Sigmoid colon (tissue), 7 donors: ENCODE data around the gene FRAT2. TPM values are rescaled to one million over a fixed set of nuclear protein-coding genes. Genes with fewer than 3 reads are reported as not detected.
"Not testable (repeated sequence)": the region's sequence is repeated elsewhere in the genome, so short reads cannot be mapped to it uniquely, and the experiment has no call there.

ENCODE experiments used
- DNase-seq: peaks from one replicate; pipeline ENCODE4 v3.0.0-alpha.2; 2019
- H3K27ac ChIP-seq, 4 donors: fragments of 200-600 bp; sonication (generic); one replicate each; pipeline ENCODE4 v1.5.1; 2016 to 2019; ENCODE audit warnings: mild to moderate bottlenecking in 1 of 4
- H3K27me3 ChIP-seq, 3 donors: fragments of 200-600 bp; sonication (generic); one replicate each; pipeline ENCODE4 v1.5.1; 2019; ENCODE audit warnings: mild to moderate bottlenecking in 1 of 3
- H3K36me3 ChIP-seq, 4 donors: fragments of 200-600 bp; sonication (generic); one replicate each; pipeline ENCODE4 v1.5.1; 2016 to 2019
- H3K4me1 ChIP-seq, 4 donors: fragments of 200-600 bp; sonication (generic); one replicate each; pipeline ENCODE4 v1.5.1; 2017 to 2019
- H3K4me3 ChIP-seq, 4 donors: fragments of 200-600 bp; sonication (generic); one replicate each; pipeline ENCODE4 v1.5.1; 2017 to 2019; ENCODE audit warnings: mild to moderate bottlenecking in 2 of 4, moderate library complexity in 1 of 4
- H3K9me3 ChIP-seq, 4 donors: fragments of 200-600 bp in 3 of 4; sonication (generic) in 3 of 4; one replicate each; pipeline versions ENCODE4 v1.5.1 to v1.6.1; 2013 to 2019
- CTCF ChIP-seq, 4 experiments: fragments of 450-650 bp in 3 of 4; fragments of 200-600 bp in 1 of 4; IDR thresholded peaks; one replicate each; pipeline ENCODE4 v1.5.1; 2016 to 2019; ENCODE audit warnings: antibody characterized with exemption in 4 of 4, mild to moderate bottlenecking in 3 of 4, moderate library complexity in 2 of 4
- EP300 ChIP-seq, 4 donors: sonication (generic); formaldehyde crosslinking; IDR thresholded peaks; one replicate each; pipeline ENCODE4 v1.6.1; 2017; ENCODE audit warnings: antibody characterized with exemption in 4 of 4
- POLR2A ChIP-seq, 2 donors: fragments of 450-650 bp; IDR thresholded peaks; one replicate each; pipeline ENCODE4 v1.6.1; 2016; ENCODE audit warnings: antibody characterized with exemption in 2 of 2, mild to moderate bottlenecking in 2 of 2, moderate library complexity in 2 of 2
- POLR2AphosphoS5 ChIP-seq, 4 donors: sonication (generic); formaldehyde crosslinking; IDR thresholded peaks; one replicate each; pipeline ENCODE4 v1.6.1; 2017; ENCODE audit warnings: antibody characterized with exemption in 4 of 4
- WGBS, 2 donors: extraction: QIAGEN DNeasy Blood & Tissue Kit; methylation state at CpG; one replicate each; pipeline ENCODE4 v1.1.7; 2013; 5-methylcytosine and 5-hydroxymethylcytosine counted together
- intact Hi-C: fragments of 100-400 bp; cut with DNase I; formaldehyde crosslinking; loops from one replicate; pipeline ENCODE4 v1.15.1; 2023
- polyA plus RNA-seq, 3 donors: library from polyadenylated mRNA; stranded (reverse); fragments of 200-250 nt; gene quantifications; one replicate each; pipeline ENCODE4 v1.2.3, GENCODE V29; 2013
- small RNA-seq, 3 donors: library from RNA; depleted of rRNA; stranded (forward); fragments of <200 nt; gene quantifications; one replicate each; pipeline ENCODE3, GENCODE V24; 2016
- total RNA-seq, 4 donors: library from RNA; depleted of rRNA; stranded (reverse); fragments of >200 nt; gene quantifications; one replicate each; pipeline ENCODE4 v1.1.0, GENCODE V29; 2016
- donor health status: healthy with polysubstance abuse.
- donor health status: Bipolar disorder and iron deficiency.
- donor health status: healthy.

The FRAT2 gene
- total and polyA plus RNA-seq, 7 donors, result 11.9 to 31.0 (median 18.9) TPM

DNA sequence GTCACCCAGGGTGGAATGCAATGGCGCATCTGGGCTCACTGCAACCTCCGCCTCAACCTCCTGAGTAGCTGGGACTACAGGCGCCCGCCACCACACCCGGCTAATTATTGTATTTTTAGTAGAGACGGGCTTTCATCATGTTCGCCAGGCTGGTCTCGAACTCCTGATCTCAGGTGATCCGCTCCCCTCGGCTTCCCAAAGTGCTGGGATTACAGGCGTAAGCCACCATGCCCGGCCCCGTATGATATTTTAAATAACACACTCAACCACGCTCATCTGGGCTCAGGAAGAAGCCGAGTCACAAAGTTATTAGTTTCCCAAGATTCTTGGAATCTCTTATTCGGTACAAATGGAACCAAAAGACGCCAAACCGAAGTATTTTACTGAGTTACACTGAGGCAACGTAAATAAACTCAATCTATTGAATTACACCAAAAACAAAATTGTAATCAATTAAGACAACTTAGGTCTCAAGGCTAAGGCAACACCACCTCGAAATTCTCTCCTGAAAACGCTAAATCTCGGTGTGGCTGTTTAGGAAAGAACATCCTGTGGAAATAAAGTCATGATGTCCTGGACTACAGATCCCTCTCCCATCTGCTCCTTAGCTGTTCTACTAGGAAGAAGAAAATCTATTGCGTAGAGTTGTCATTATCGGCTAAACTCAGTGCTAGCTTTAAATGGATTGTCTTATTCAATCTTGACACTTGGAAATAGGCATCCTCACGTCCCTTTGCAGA, 43.0 kb downstream of the FRAT2 start:
- no peak for DNase-seq
- Histone ChIP-seq H3K36me3 (peaks cover 0 to 8% (median 2%) of the 10 kb centered on the region in 4 donors), H3K4me1 (peaks cover 0 to 14% (median 5%) of the 10 kb centered on the region in 4 donors), H3K4me3 (peak overlapping the region; percentile 61 to 89 (median 80)), H3K9me3 (no peaks in the 10 kb centered on the region), H3K27me3 (no peaks in the 10 kb centered on the region), H3K27ac (peak overlapping the region; percentile 88 to 97 (median 94))
- WGBS, 2 donors, result 17 to 53% methylated on average over 25 of the region's 25 CpGs
- intact Hi-C loops, result loop anchor here (1.0 to 2.0 kb wide), 2 partner anchors 27 to 43 kb away; partner anchors contain the start of genes FRAT1 and FRAT2
- TF ChIP-seq EP300 (IDR thresholded peaks at IDR 0.05) (no peak), POLR2A (IDR thresholded peaks at IDR 0.05) (no peak), POLR2AphosphoS5 (IDR thresholded peaks at IDR 0.05) (no peak), CTCF (IDR thresholded peaks at IDR 0.05) (no peak)

- 87 to 92% methylated on average over 17 of the region's 17 CpGs for WGBS, 2 donors
- Histone ChIP-seq H3K27ac (peak overlapping the region in 2 of 4 donors; percentile 88 to 96), H3K4me1 (peaks cover 0 to 14% (median 5%) of the 10 kb centered on the region in 4 donors)
- H3K36me3 ChIP-seq, H3K27me3 ChIP-seq, intact Hi-C loops, H3K4me3 ChIP-seq, DNase-seq, H3K9me3 ChIP-seq: not testable (repeated sequence)
These were observed 43.8 kb downstream of the FRAT2 start for GRCh38 chr10:97290576-97291356.

DNA sequence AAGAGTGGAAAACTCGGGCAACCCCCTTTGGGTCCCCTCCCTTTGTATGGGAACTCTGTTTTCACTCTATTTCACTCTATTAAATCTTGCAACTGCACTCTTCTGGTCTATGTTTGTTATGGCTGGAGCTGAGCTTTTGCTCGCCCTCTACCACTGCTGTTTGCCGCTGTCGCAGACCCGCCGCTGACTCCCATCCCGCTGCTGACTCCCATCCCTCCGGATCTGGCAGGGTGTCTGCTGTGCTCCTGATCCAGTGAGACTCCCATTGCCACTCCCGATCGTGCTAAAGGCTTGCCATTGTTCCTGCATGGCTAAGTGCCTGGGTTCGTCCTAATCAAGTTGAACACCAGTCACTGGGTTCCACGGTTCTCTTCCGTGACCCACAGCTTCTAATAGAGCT, 44.5 kb downstream of the FRAT2 start:
- H3K4me3 ChIP-seq, H3K27me3 ChIP-seq, H3K36me3 ChIP-seq, H3K9me3 ChIP-seq, DNase-seq, H3K27ac ChIP-seq, intact Hi-C loops: not testable (repeated sequence)
- peaks cover 0 to 14% (median 5%) of the 10 kb centered on the region in 4 donors for H3K4me1 ChIP-seq
- WGBS, 2 donors, result 96 to 97% methylated on average over 13 of the region's 13 CpGs

Small RNAs within 50 kb of the gene (small RNA-seq; reads per million reads assigned to genes)
- gene RF00017, result 0 reads per million in 3 donors

Other genes with a start within 250 kb of the FRAT2 start
- gene SLIT1, start 148.8 kb downstream of the FRAT2 start, total RNA-seq, result 1 to 10 TPM in 1 of 4 donors, under 1 TPM in 3; 0.33 to 1.4 (median 0.70) TPM
- gene SLIT1, start 148.8 kb downstream of the FRAT2 start, polyA plus RNA-seq, result under 1 TPM in 2 of 3 donors, not detected in 1; under 0.01 to 0.48 TPM
- 1 to 10 TPM; 4.2 to 9.1 (median 7.3) TPM for gene ARHGAP19, start 42.1 kb downstream of the FRAT2 start, total RNA-seq
- 1 to 10 TPM; 3.0 to 6.0 (median 4.8) TPM for gene ARHGAP19, start 42.1 kb downstream of the FRAT2 start, polyA plus RNA-seq
- 1 to 10 TPM; 4.1 to 7.1 (median 5.1) TPM for gene FRAT1, start 15.5 kb downstream of the FRAT2 start, total RNA-seq
- 1 to 10 TPM; 2.8 to 5.0 (median 3.0) TPM for gene FRAT1, start 15.5 kb downstream of the FRAT2 start, polyA plus RNA-seq
- 10 to 100 TPM in 2 of 4 donors, 1 to 10 TPM in 2; 5.9 to 17.4 (median 9.8) TPM for gene RRP12, start 66.6 kb upstream of the FRAT2 start, total RNA-seq
- 10 to 100 TPM in 1 of 3 donors, 1 to 10 TPM in 2; 3.2 to 18.8 (median 7.8) TPM for gene RRP12, start 66.6 kb upstream of the FRAT2 start, polyA plus RNA-seq
- 100 to 1,000 TPM; 188 to 306 (median 224) TPM for gene PGAM1, start 91.5 kb upstream of the FRAT2 start, total RNA-seq
- gene PGAM1, start 91.5 kb upstream of the FRAT2 start, polyA plus RNA-seq, result 100 to 1,000 TPM; 195 to 363 (median 303) TPM
- 10 to 100 TPM; 29.1 to 40.0 (median 38.7) TPM for gene EXOSC1, start 111.3 kb upstream of the FRAT2 start, total RNA-seq
- gene EXOSC1, start 111.3 kb upstream of the FRAT2 start, polyA plus RNA-seq, result 10 to 100 TPM; 35.4 to 42.6 (median 36.8) TPM
- 10 to 100 TPM; 15.7 to 36.3 (median 24.0) TPM for gene ZDHHC16, start 111.4 kb upstream of the FRAT2 start, total RNA-seq
- gene ZDHHC16, start 111.4 kb upstream of the FRAT2 start, polyA plus RNA-seq, result 10 to 100 TPM; 16.8 to 35.1 (median 21.5) TPM
- 10 to 100 TPM; 37.9 to 79.8 (median 57.9) TPM for gene MMS19, start 163.7 kb upstream of the FRAT2 start, total RNA-seq
- 10 to 100 TPM; 29.4 to 48.9 (median 34.2) TPM for gene MMS19, start 163.7 kb upstream of the FRAT2 start, polyA plus RNA-seq
- gene UBTD1, start 164.2 kb upstream of the FRAT2 start, total RNA-seq, result 1 to 10 TPM; 4.3 to 7.9 (median 7.4) TPM
- gene UBTD1, start 164.2 kb upstream of the FRAT2 start, polyA plus RNA-seq, result 1 to 10 TPM; 2.3 to 5.9 (median 5.4) TPM
- under 1 TPM in 1 of 4 donors, not detected in 3; 0.49 TPM for gene ANKRD2, start 238.1 kb upstream of the FRAT2 start, total RNA-seq
- 1 to 10 TPM in 1 of 3 donors, under 1 TPM in 1, not detected in 1; 0.31 to 1.2 TPM for gene ANKRD2, start 238.1 kb upstream of the FRAT2 start, polyA plus RNA-seq
- gene HOGA1, start 249.7 kb upstream of the FRAT2 start, total RNA-seq, result under 1 TPM in 1 of 4 donors, not detected in 3; 0.71 TPM
- 1 to 10 TPM in 1 of 3 donors, under 1 TPM in 1, not detected in 1; 0.26 to 1.2 TPM for gene HOGA1, start 249.7 kb upstream of the FRAT2 start, polyA plus RNA-seq